Measurements from ENCODE around the gene AFAP1. TPM values are rescaled to one million over a fixed set of nuclear protein-coding genes. Genes with fewer than 3 reads are reported as not detected.

The AFAP1 gene
- total RNA-seq, 1 experiment from 2014 or later, result 23.6 TPM

GRCh38 chr4:7712021-7712671 lies 227.5 kb downstream of the AFAP1 start:
- ATAC-seq, result no peak
- no peak for DNase-seq (ENCODE audit: low spot score)
- H3K4me3 Mint-ChIP-seq, result no peak overlapping the region
- TF ChIP-seq RORB (CRISPR knock-in tag; IDR thresholded peaks at IDR 0.05) (no peak), JUN (CRISPR knock-in tag; IDR thresholded peaks at IDR 0.05) (no peak), CBFB (CRISPR knock-in tag; IDR thresholded peaks at IDR 0.05; ENCODE audit: low read depth) (no peak), USF2 (CRISPR knock-in tag; IDR thresholded peaks at IDR 0.05) (no peak), ELF4 (CRISPR knock-in tag; IDR thresholded peaks at IDR 0.05; ENCODE audit: low read depth) (no peak), ZNF416 (CRISPR knock-in tag; IDR thresholded peaks at IDR 0.05) (no peak), NR3C1 (CRISPR knock-in tag; conservative IDR thresholded peaks at IDR 0.05; ENCODE audit: low read depth) (no peak), FOXP1 (CRISPR knock-in tag; IDR thresholded peaks at IDR 0.05; ENCODE audit: borderline replicate concordance) (no peak), ZNF512 (CRISPR knock-in tag; IDR thresholded peaks at IDR 0.05; ENCODE audit: borderline replicate concordance) (no peak), SMAD3 (CRISPR knock-in tag; IDR thresholded peaks at IDR 0.05; ENCODE audit: borderline replicate concordance) (no peak), EMX1 (CRISPR knock-in tag; IDR thresholded peaks at IDR 0.05) (no peak), IRF2 (CRISPR knock-in tag; IDR thresholded peaks at IDR 0.05; ENCODE audit: borderline replicate concordance, low read depth) (no peak)
- TF ChIP-seq, protein P1, sequence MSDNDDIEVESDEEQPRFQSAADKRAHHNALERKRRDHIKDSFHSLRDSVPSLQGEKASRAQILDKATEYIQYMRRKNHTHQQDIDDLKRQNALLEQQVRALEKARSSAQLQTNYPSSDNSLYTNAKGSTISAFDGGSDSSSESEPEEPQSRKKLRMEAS (CRISPR knock-in tag; IDR thresholded peaks at IDR 0.05), result no peak
- TF ChIP-seq, protein P2, sequence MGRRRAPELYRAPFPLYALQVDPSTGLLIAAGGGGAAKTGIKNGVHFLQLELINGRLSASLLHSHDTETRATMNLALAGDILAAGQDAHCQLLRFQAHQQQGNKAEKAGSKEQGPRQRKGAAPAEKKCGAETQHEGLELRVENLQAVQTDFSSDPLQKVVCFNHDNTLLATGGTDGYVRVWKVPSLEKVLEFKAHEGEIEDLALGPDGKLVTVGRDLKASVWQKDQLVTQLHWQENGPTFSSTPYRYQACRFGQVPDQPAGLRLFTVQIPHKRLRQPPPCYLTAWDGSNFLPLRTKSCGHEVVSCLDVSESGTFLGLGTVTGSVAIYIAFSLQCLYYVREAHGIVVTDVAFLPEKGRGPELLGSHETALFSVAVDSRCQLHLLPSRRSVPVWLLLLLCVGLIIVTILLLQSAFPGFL (CRISPR knock-in tag; IDR thresholded peaks at IDR 0.05; ENCODE audit: borderline replicate concordance), result no peak
- POLR2A ChIA-PET, result no interaction called here
- CTCF ChIA-PET, result no interaction called here
- H3K9me3 Mint-ChIP-seq, result no peaks in the 10 kb centered on the region
- H3K27me3 Mint-ChIP-seq (ENCODE audit: low read depth), result no peaks in the 10 kb centered on the region
- H3K27ac Mint-ChIP-seq, result no peak overlapping the region
- H3K4me1 Mint-ChIP-seq, result no peaks in the 10 kb centered on the region
- no peaks in the 10 kb centered on the region for H3K36me3 Mint-ChIP-seq

GRCh38 chr4:7711307-7711963 lies 228.2 kb downstream of the AFAP1 start:
- DNase-seq (ENCODE audit: low spot score) (no peak), ATAC-seq (no peak)
- TF ChIP-seq E2F4 (CRISPR knock-in tag; IDR thresholded peaks at IDR 0.05; ENCODE audit: borderline replicate concordance, low read depth), result no peak
- TF ChIP-seq, protein P3, sequence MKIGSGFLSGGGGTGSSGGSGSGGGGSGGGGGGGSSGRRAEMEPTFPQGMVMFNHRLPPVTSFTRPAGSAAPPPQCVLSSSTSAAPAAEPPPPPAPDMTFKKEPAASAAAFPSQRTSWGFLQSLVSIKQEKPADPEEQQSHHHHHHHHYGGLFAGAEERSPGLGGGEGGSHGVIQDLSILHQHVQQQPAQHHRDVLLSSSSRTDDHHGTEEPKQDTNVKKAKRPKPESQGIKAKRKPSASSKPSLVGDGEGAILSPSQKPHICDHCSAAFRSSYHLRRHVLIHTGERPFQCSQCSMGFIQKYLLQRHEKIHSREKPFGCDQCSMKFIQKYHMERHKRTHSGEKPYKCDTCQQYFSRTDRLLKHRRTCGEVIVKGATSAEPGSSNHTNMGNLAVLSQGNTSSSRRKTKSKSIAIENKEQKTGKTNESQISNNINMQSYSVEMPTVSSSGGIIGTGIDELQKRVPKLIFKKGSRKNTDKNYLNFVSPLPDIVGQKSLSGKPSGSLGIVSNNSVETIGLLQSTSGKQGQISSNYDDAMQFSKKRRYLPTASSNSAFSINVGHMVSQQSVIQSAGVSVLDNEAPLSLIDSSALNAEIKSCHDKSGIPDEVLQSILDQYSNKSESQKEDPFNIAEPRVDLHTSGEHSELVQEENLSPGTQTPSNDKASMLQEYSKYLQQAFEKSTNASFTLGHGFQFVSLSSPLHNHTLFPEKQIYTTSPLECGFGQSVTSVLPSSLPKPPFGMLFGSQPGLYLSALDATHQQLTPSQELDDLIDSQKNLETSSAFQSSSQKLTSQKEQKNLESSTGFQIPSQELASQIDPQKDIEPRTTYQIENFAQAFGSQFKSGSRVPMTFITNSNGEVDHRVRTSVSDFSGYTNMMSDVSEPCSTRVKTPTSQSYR (CRISPR knock-in tag; IDR thresholded peaks at IDR 0.05), result no peak
- TF ChIP-seq CREB1 (CRISPR knock-in tag; IDR thresholded peaks at IDR 0.05), result no peak
- TF ChIP-seq USF1 (CRISPR knock-in tag; IDR thresholded peaks at IDR 0.05), result no peak
- TF ChIP-seq, protein P1 (CRISPR knock-in tag; IDR thresholded peaks at IDR 0.05), result no peak
- no peak for TF ChIP-seq ATF6 (CRISPR knock-in tag; IDR thresholded peaks at IDR 0.05)
- no peak for TF ChIP-seq SMAD3 (CRISPR knock-in tag; IDR thresholded peaks at IDR 0.05; ENCODE audit: borderline replicate concordance)
- TF ChIP-seq JAZF1 (CRISPR knock-in tag; IDR thresholded peaks at IDR 0.05), result no peak
- ChIA-PET POLR2A (no interaction called here), CTCF (interaction anchor here (1.0 kb wide), 1 partner anchor 9 kb away, joined by 5 read pairs; no protein-coding TSS in a partner anchor)
- H3K9me3 Mint-ChIP-seq, result no peaks in the 10 kb centered on the region
- no peaks in the 10 kb centered on the region for H3K27me3 Mint-ChIP-seq (ENCODE audit: low read depth)
- no peak overlapping the region for H3K27ac Mint-ChIP-seq
- no peaks in the 10 kb centered on the region for H3K4me1 Mint-ChIP-seq
- H3K4me3 Mint-ChIP-seq, result no peak overlapping the region
- no peaks in the 10 kb centered on the region for H3K36me3 Mint-ChIP-seq
